NCI-H1417 treated with DMSO at 0.1 percent for 48 hours (cell line): ENCODE results near the gene MRPL14.

ENCODE experiments used
- DNase-seq: peaks from one replicate; lab custom pipeline; 2025; lab: John Stamatoyannopoulos, UW

Gene MRPL14

GRCh38 chr6:44078827-44079671 lies 48.2 kb downstream of the MRPL14 start:
- DNase-seq: no peak

- no peak for DNase-seq
Measured at GRCh38 chr6:44078219-44078826, 48.9 kb downstream of the MRPL14 start.

- DNase-seq: no peak
Measured at GRCh38 chr6:44077214-44077946, 49.9 kb downstream of the MRPL14 start.

- no peak for DNase-seq
Measured at GRCh38 chr6:44076356-44077213, 50.7 kb downstream of the MRPL14 start.

GRCh38 chr6:44075647-44076355 lies 51.5 kb downstream of the MRPL14 start:
- no peak for DNase-seq

GRCh38 chr6:44074813-44075646 lies 52.2 kb downstream of the MRPL14 start:
- no peak for DNase-seq

GRCh38 chr6:44074439-44074812 lies 52.8 kb downstream of the MRPL14 start:
- no peak for DNase-seq

GRCh38 chr6:44073612-44074438 lies 53.4 kb downstream of the MRPL14 start:
- DNase-seq: no peak

- no peak for DNase-seq
Measured at GRCh38 chr6:44072959-44073611, 54.2 kb downstream of the MRPL14 start.

GRCh38 chr6:44072452-44072958 lies 54.7 kb downstream of the MRPL14 start:
- DNase-seq: no peak

GRCh38 chr6:44071670-44072451 lies 55.4 kb downstream of the MRPL14 start:
- no peak for DNase-seq

GRCh38 chr6:44068607-44069296 lies 58.5 kb downstream of the MRPL14 start:
- no peak for DNase-seq

- no peak for DNase-seq
Measured at GRCh38 chr6:44067173-44068139, 59.8 kb downstream of the MRPL14 start.

GRCh38 chr6:44066394-44067172 lies 60.7 kb downstream of the MRPL14 start:
- DNase-seq: no peak

- no peak for DNase-seq
Measured at GRCh38 chr6:44065443-44066140, 61.7 kb downstream of the MRPL14 start.
